Upper lobe of right lung (tissue), 1 donor: ENCODE measurements around the gene LRRC10B. TPM values are rescaled to one million over a fixed set of nuclear protein-coding genes. Genes with fewer than 3 reads are reported as not detected.

Experiments
- ATAC-seq: fragments of 200-7000 bp; cut with Tn5 transposase; one replicate; pipeline ENCODE4 v1.9.1; 2020; ENCODE audit warnings: mild to moderate bottlenecking, moderate library complexity
- DNase-seq: peaks from one replicate; pipeline ENCODE4 v3.0.0-alpha.2; 2020
- H3K27ac ChIP-seq: fragments of 200-600 bp; one replicate; pipeline ENCODE4 v1.8.0; 2022
- H3K27me3 ChIP-seq: fragments of 200-600 bp; one replicate; pipeline ENCODE4 v1.8.0; 2022; ENCODE audit warnings: mild to moderate bottlenecking
- H3K36me3 ChIP-seq: fragments of 200-600 bp; one replicate; pipeline ENCODE4 v1.8.0; 2022
- H3K4me1 ChIP-seq: fragments of 200-600 bp; one replicate; pipeline ENCODE4 v1.8.0; 2022
- H3K4me3 ChIP-seq: fragments of 200-600 bp; one replicate; pipeline ENCODE4 v1.8.0; 2022; ENCODE audit warnings: mild to moderate bottlenecking
- H3K9me3 ChIP-seq: fragments of 200-600 bp; one replicate; pipeline ENCODE4 v1.8.0; 2022
- intact Hi-C: fragments of 100-400 bp; cut with DNase I; formaldehyde crosslinking; loops from one replicate; pipeline ENCODE4 v1.11.0; 2022
- total RNA-seq: library from RNA; stranded (reverse); fragmentation: NEBNext Ultra II Directional; extraction: Animal tissue kit (Norgen Biotek cat#: 25700); gene quantifications from one replicate; pipeline ENCODE4 v1.2.1, GENCODE V29; 2021
- TF ChIP-seq, protein P1 (sequence below): fragments of 200-600 bp; IDR thresholded peaks from one replicate; pipeline ENCODE4 v1.8.0; 2022; ENCODE audit warnings: antibody characterized with exemption
- donor health status: DM: no; HTN: yes; CAD: no; lungs with severe emphysema.

The LRRC10B gene
- total RNA-seq, 1 donor from 2014 or later = 0.29 TPM

DNA sequence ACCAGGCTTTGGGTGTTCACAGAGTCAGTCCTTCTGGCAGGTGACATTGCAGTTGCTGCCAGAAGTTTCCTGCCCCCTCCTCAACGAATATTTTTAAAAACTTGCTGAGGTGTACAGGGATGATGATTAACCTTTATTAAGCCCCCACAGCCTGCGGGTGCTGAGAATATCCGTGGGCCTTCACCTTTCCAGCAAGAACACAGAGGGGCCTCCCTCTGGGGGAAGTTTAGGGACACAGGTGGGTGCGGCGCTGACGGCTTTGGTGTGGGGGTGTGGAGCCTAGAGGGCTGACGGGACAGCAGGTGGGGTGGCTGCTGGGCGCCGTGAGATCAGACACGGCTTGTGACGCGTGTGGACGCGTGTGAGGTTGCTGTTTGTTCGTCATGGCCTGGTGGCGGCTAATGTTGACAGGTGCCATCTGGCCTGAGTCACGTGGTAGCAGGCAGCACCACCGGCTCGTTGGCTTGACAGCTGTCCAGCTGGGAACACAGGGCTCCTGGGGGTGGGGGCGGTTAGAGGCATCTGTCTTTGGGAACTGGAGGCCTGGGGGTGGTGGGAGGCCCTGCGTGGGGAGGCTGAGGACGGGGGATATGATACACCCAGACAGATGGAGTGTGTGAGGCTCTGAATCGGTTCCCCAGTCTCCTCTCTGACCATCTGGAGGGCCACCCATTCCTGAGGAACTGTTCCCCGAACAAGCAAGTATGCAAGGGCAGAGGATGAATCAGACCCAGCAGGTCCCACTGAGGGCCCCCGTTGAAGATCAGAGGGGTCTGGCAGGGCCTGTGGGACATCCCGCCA lies 12.5 kb upstream of the LRRC10B start:
- no peak for ATAC-seq
- no peak for DNase-seq
- Histone ChIP-seq H3K27me3 (no peaks in the 10 kb centered on the region), H3K9me3 (no peaks in the 10 kb centered on the region), H3K27ac (no peak overlapping the region), H3K36me3 (no peaks in the 10 kb centered on the region), H3K4me1 (no peaks in the 10 kb centered on the region), H3K4me3 (no peak overlapping the region)
- TF ChIP-seq, protein P1, sequence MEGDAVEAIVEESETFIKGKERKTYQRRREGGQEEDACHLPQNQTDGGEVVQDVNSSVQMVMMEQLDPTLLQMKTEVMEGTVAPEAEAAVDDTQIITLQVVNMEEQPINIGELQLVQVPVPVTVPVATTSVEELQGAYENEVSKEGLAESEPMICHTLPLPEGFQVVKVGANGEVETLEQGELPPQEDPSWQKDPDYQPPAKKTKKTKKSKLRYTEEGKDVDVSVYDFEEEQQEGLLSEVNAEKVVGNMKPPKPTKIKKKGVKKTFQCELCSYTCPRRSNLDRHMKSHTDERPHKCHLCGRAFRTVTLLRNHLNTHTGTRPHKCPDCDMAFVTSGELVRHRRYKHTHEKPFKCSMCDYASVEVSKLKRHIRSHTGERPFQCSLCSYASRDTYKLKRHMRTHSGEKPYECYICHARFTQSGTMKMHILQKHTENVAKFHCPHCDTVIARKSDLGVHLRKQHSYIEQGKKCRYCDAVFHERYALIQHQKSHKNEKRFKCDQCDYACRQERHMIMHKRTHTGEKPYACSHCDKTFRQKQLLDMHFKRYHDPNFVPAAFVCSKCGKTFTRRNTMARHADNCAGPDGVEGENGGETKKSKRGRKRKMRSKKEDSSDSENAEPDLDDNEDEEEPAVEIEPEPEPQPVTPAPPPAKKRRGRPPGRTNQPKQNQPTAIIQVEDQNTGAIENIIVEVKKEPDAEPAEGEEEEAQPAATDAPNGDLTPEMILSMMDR = no peak
- intact Hi-C loops = no loop called here

DNA sequence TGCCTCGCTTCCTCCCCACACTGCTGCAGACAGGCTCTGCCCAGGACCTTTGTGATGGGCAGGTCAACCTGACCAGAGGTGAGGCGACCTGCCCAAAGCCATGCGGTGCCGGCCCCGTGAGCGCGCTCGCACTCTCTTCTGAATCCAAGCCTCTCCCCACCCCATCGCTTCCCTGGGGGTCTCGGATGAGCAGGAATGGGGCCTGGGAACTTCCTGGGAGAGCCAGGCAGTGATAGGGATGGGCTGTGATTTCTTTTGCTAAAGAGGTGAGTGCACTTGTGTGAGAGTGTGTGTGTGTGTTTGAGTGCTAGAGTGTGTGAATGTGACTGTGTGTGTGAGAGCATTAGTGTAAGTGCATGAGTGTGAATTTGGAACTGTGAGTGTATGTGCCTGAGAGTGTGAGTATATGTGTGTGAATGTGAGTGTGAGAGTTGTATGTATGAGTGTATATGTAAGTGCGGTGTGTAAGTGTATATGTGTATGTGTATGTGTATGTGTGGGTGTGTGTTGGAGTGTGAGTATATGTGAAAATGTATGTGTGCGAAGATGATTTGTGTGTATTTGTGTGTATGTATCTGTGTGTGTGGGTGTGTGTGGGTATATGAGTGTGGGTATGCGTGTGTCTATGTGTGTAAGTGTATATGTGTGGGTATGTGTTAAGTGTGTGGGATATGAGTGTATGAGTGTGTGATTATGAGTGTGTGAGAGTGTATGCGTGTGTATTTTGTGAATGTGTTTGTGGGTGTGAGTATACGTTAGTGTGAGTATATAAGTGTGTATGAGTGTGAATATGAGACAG lies 11.7 kb upstream of the LRRC10B start:
- ATAC-seq = no peak
- intact Hi-C loops = no loop called here

DNA sequence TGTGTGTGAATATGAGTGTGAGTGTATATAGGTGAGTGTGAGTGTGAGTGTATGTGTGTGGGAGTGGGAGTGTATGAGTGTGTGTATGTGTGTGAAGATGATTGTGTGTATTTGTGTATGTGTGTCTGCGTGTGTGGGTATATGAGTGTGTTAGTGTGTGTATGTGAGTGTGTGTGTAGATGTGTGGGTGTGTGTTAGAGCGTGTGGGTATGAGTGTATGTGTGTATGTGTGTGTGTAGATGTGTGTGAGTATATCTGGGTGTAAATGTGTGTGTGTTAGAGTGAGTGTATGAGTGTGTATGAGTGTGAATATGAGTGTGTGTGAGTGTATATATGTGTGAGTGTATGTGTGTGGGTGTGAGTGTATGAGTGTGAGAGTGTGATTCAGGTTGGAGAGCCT lies 11.1 kb upstream of the LRRC10B start:
- TF ChIP-seq, protein P1 = no peak
- no peaks in the 10 kb centered on the region for H3K9me3 ChIP-seq
- no peak overlapping the region for H3K27ac ChIP-seq
- H3K4me3 ChIP-seq = no peak overlapping the region
- H3K27me3 ChIP-seq = no peaks in the 10 kb centered on the region
- no peaks in the 10 kb centered on the region for H3K4me1 ChIP-seq
- ATAC-seq (no peak), DNase-seq (no peak)
- H3K36me3 ChIP-seq = no peaks in the 10 kb centered on the region
- intact Hi-C loops = no loop called here

More for the DNA sequence above, 11.7 kb upstream of the LRRC10B start:
- Histone ChIP-seq H3K4me1 (no peaks in the 10 kb centered on the region), H3K4me3 (no peak overlapping the region), H3K27ac (no peak overlapping the region), H3K36me3 (no peaks in the 10 kb centered on the region), H3K9me3 (no peaks in the 10 kb centered on the region), H3K27me3 (no peaks in the 10 kb centered on the region)
- TF ChIP-seq, protein P1 = no peak
- no peak for DNase-seq

DNA sequence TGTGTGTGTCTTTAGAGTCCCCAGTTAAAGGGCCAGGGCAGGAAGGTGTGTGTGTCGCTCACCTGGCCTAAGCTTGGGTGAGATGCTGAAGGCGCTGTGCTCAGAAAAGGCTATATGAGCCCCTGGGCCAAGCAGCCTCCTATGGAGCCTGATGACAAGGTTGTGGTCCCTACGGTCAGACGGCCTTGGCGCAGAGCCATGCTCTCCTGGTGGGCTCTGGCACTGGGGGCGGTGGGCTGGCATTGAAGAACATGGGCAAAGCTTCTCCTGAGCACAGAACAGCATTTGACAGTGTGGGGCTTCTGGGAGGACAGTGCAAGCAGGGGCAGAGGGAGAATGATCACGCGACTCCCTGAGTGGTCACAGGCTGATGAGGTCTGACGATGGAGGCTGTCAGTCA lies 10.7 kb upstream of the LRRC10B start:
- H3K4me1 ChIP-seq = no peaks in the 10 kb centered on the region
- no peaks in the 10 kb centered on the region for H3K36me3 ChIP-seq
- H3K9me3 ChIP-seq = no peaks in the 10 kb centered on the region
- ATAC-seq (no peak), DNase-seq (no peak)
- intact Hi-C loops = no loop called here
- TF ChIP-seq, protein P1 = no peak
- H3K27me3 ChIP-seq = no peaks in the 10 kb centered on the region
- no peak overlapping the region for H3K4me3 ChIP-seq
- H3K27ac ChIP-seq = no peak overlapping the region

DNA sequence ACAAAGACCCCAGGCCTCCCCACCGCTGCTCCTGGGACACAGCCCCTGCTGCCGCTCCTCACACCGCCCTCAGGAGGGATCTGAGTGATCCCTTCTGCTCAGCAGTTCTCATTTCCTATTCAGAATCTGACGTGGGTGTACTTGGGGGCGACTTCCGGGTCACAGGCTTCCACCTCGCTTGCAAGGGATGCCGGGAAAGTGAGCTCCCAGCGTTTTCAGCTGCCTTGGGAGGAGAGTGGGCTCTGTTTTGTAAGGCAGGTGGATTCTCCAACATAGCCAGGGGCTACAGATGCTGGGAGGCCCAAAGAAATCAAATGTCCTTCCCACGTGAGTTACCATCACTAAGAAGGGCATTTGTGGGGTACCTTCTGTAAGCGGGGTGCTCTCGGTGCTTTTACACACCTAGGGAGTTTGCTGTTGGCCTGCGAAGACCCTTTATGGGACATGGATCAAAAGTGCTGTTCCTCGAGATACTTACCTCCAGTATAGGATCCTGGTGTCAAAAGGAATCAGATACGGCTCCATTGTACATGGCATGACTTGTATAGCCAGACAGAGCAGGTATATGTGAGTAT lies 9.7 kb upstream of the LRRC10B start:
- Histone ChIP-seq H3K27me3 (no peaks in the 10 kb centered on the region), H3K4me3 (no peak overlapping the region), H3K36me3 (no peaks in the 10 kb centered on the region), H3K27ac (no peak overlapping the region), H3K4me1 (no peaks in the 10 kb centered on the region), H3K9me3 (no peaks in the 10 kb centered on the region)
- DNase-seq (no peak), ATAC-seq (no peak)
- intact Hi-C loops = no loop called here
- TF ChIP-seq, protein P1 = no peak
